ENCODE measurements around the gene AMHR2. TPM values are rescaled to one million over a fixed set of nuclear protein-coding genes. Genes with fewer than 3 reads are reported as not detected.
A peak's percentile ranks its signal among the peaks of the same experiment; 100 is the strongest.
"Not testable (repeated sequence)": the region's sequence is repeated elsewhere in the genome, so short reads cannot be mapped to it uniquely, and the experiment has no call there.

Gene AMHR2
- total and polyA plus RNA-seq, 9 donors = 11.2 to 48.6 (median 32.5) TPM

DNA sequence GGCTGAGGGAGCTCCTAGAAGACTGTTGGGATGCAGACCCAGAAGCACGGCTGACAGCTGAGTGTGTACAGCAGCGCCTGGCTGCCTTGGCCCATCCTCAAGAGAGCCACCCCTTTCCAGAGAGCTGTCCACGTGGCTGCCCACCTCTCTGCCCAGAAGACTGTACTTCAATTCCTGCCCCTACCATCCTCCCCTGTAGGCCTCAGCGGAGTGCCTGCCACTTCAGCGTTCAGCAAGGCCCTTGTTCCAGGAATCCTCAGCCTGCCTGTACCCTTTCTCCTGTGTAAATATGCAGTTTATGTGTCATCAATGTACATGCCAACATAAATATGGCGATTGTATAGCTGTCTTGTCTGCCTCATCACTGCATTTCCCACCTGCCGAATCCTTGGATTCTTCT, 7.5 kb downstream of the AMHR2 start:
- Histone ChIP-seq H3K36me3 (no peaks in the 10 kb centered on the region), H3K9me3 (no peaks in the 10 kb centered on the region), H3K4me3 (no peak overlapping the region), H3K4me1 (ENCODE audit: insufficient read depth) (peaks cover 2% of the 10 kb centered on the region), H3K27ac (no peak overlapping the region), H3K27me3 (no peaks in the 10 kb centered on the region)
- TF ChIP-seq EP300 (IDR thresholded peaks at IDR 0.05) (no peak), POLR2A (IDR thresholded peaks at IDR 0.05) (no peak)
- TF ChIP-seq, protein P1, sequence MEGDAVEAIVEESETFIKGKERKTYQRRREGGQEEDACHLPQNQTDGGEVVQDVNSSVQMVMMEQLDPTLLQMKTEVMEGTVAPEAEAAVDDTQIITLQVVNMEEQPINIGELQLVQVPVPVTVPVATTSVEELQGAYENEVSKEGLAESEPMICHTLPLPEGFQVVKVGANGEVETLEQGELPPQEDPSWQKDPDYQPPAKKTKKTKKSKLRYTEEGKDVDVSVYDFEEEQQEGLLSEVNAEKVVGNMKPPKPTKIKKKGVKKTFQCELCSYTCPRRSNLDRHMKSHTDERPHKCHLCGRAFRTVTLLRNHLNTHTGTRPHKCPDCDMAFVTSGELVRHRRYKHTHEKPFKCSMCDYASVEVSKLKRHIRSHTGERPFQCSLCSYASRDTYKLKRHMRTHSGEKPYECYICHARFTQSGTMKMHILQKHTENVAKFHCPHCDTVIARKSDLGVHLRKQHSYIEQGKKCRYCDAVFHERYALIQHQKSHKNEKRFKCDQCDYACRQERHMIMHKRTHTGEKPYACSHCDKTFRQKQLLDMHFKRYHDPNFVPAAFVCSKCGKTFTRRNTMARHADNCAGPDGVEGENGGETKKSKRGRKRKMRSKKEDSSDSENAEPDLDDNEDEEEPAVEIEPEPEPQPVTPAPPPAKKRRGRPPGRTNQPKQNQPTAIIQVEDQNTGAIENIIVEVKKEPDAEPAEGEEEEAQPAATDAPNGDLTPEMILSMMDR (IDR thresholded peaks at IDR 0.05) = no peak
- intact Hi-C loops (cut with DNase I) = no loop called here
- DNase-seq = peak in 1 of 5 donors; percentile 23
- 71 to 77% (median 76%) methylated on average over 7 of the region's 7 CpGs for WGBS, 3 donors

DNA sequence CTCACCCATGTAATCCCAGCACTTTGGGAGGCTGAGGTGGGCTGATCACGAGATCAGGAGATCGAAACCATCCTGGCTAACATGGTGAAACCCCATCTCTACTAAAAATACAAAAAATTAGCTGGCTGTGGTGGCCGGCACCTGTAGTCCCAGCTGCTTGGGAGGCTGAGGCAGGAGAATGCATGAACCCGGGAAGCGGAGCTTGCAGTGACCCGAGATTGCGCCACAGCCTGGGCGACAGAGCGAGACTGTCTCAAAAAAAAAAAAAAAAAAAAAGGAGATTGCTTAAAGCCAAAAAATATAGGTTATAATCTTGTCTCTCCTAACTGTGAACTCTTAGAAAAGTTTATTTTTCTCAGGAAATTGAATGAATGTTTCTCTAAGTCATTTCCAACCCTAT, 11.7 kb downstream of the AMHR2 start:
- DNase-seq; H3K9me3 ChIP-seq; H3K4me3 ChIP-seq; intact Hi-C loops (cut with DNase I); H3K27me3 ChIP-seq; H3K27ac ChIP-seq; H3K36me3 ChIP-seq; H3K4me1 ChIP-seq (ENCODE audit: insufficient read depth): not testable (repeated sequence)
- 93 to 95% (median 93%) methylated on average over 9 of the region's 9 CpGs for WGBS, 3 donors

DNA sequence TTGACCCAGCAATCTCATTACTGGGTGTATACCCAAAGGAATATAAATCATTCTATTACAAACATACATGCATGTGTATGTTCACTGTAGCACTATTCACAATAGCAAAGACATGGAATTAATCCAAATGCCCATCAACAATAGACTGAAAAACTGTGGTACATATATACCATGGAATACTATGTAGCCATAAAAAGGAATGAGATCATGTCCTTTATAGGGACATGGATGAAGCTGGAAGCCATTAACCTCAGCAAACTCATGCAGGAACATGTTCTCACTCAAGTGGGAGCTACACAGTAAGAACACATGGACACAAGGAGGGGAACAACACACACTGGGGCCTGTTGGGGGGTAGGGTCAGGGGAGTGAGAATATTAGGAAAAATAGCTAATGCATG, 15.9 kb downstream of the AMHR2 start:
- DNase-seq; H3K9me3 ChIP-seq; H3K27ac ChIP-seq; intact Hi-C loops (cut with DNase I); H3K4me3 ChIP-seq; H3K36me3 ChIP-seq; H3K27me3 ChIP-seq; H3K4me1 ChIP-seq (ENCODE audit: insufficient read depth): not testable (repeated sequence)

DNA sequence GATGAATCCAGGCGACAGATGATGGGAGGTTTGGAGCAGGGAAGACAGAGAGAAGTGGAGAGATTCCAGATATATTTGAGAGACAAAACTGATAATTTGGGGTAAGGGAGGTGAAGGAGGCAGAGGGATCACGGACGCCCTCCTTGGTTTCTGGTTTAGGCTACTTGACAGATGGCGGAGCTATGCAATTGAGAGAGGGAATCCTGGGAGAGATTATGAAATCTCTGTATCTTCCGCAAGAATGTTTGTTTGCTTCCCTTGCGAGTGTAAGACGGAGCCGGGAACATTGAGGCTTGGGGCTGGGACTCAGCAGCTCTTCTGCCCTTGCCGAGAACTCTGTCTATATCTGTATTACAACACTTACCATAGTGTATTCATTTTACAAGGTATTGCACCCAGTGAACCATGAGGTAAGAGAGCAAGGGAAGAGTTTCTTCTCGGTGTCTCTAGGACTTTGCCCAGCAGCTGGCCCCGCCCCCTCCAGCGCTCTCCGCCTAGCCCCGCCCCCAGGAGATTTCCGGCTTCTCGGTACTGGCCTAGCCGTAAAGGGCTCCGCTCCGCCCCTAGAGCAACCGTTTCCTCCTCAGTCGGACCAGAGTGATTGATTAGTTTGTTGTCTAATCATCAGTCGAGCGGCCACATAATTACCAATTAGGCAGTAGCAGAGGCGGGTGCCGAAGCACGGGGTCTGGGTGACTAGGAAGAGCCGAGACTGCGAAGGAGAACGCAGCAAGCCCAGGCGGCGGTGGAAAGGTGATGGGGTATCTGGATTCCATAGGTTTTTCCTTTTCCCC, 17.6 kb downstream of the AMHR2 start, which contains the start of gene PRR13:
TSS of gene PRR13 (plus strand) at position 695 of the 794 bp plus-strand sequence. CDS start 981 bp downstream, outside the sequence.
- H3K36me3 ChIP-seq = no peaks in the 10 kb centered on the region
- peak within 1 kb of the TSS; percentile 79 to 85 for H3K27ac ChIP-seq
- H3K4me1 ChIP-seq (ENCODE audit: insufficient read depth) = peaks cover 5% of the 10 kb centered on the region
- DNase-seq = peak; percentile 97 to 99 (median 98)
- intact Hi-C loops (cut with DNase I) = loop anchor here in 1 of 4 donors (5.0 kb wide), 1 partner anchor 61 kb away; the partner anchor contains the start of gene TARBP2
- peak within 1 kb of the TSS; percentile 75 for H3K4me3 ChIP-seq
- TF ChIP-seq POLR2A (IDR thresholded peaks at IDR 0.05) (peak; percentile 97), EP300 (IDR thresholded peaks at IDR 0.05) (no peak)
- TF ChIP-seq, protein P1 (IDR thresholded peaks at IDR 0.05) = no peak
- no peaks in the 10 kb centered on the region for H3K27me3 ChIP-seq
- WGBS, 3 donors = 1 to 2% (median 1%) methylated on average over 31 of the region's 31 CpGs
- no peaks in the 10 kb centered on the region for H3K9me3 ChIP-seq

DNA sequence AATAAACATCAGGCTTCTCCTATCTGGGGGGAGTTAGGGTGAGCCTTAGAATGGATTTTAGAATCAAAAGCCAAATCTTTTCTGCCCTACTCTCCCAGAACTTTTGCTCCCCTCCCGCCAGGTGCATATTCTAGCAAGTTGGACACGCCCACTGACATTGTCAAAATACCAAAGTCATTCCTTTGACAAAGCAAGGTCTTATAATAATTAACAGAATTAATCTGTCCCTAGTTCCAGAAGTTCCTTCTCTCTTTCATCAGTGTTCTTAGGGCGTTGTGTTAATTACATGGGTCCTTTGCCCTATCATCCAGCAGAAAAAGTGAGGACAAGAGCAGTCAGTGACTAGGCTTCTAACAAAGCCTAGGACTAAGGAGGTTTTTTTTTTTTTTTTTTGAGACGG, 20.3 kb downstream of the AMHR2 start:
- no peak for DNase-seq
- Histone ChIP-seq H3K27me3 (no peaks in the 10 kb centered on the region), H3K4me3 (no peak overlapping the region), H3K4me1 (ENCODE audit: insufficient read depth) (peaks cover 5% of the 10 kb centered on the region), H3K36me3 (no peaks in the 10 kb centered on the region), H3K27ac (no peak overlapping the region), H3K9me3 (no peaks in the 10 kb centered on the region)
- 96 to 97% (median 96%) methylated on average over 4 of the region's 4 CpGs for WGBS, 3 donors
- intact Hi-C loops (cut with DNase I) = loop anchor here in 1 of 4 donors (5.0 kb wide), 1 partner anchor 58 kb away; the partner anchor contains the start of gene TARBP2
- TF ChIP-seq, protein P1 (IDR thresholded peaks at IDR 0.05) = no peak
- no peak for TF ChIP-seq POLR2A (IDR thresholded peaks at IDR 0.05)
- no peak for TF ChIP-seq EP300 (IDR thresholded peaks at IDR 0.05)

DNA sequence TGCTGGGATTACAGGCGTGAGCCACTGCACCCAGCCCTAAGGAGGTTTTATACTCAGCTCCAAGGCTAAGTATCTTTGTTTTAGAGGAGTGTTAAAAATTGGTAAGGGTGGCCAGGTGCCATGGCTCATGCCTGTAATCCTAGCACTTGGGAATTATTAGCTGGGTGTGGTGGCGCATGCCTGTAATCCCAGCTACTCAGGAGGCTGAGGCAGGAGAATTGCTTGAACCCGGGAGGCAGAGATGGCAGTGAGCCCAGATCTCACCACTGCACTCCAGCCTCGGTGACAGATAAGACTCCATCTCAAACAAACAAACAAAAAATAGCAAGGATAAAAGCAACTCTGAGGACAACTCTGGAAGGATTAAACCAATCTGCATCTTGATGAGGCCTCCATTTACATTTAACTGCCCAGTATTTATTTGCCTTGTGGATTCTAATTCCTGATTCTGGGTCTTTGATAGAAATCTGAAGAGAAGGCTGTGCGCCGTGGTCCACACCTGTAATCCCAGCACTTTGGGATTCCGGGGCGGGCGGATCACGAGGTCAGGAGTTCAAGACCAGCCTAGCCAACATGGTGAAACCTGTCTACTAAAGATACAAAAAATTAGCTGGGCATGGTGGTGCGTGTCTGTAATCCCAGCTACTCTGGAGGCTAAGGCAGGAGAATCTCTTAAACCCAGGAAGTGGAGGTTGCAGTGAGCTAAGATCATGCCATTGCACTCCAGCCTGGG, 21.1 kb downstream of the AMHR2 start:
- not testable (repeated sequence) for H3K4me3 ChIP-seq; DNase-seq; H3K27me3 ChIP-seq; H3K27ac ChIP-seq; H3K4me1 ChIP-seq (ENCODE audit: insufficient read depth); H3K36me3 ChIP-seq; H3K9me3 ChIP-seq
- 83 to 87% (median 84%) methylated on average over 11 of the region's 11 CpGs for WGBS, 3 donors
- intact Hi-C loops (cut with DNase I) = loop anchor here in 1 of 4 donors (5.0 kb wide), 1 partner anchor 58 kb away; the partner anchor contains the start of gene TARBP2
